Trophoblast cell (in vitro differentiated cells and primary cell): ENCODE measurements around the gene USP48.
A peak's percentile ranks its signal among the peaks of the same experiment; 100 is the strongest.

ENCODE experiments used
- DNase-seq, 2 donors: peaks; one replicate each; pipeline ENCODE4 v3.0.0-alpha.2; 2016
- H2AFZ ChIP-seq: 2 replicates; pipeline ENCODE4 v1.6.1; 2013; ENCODE audit warnings: low read length, moderate library complexity, mild to moderate bottlenecking; ENCODE audit not compliant: insufficient read depth, poor library complexity
- H2AK5ac ChIP-seq: 2 replicates; pipeline ENCODE4 v1.6.1; 2013; ENCODE audit warnings: mild to moderate bottlenecking, low read length
- H2BK120ac ChIP-seq: 2 replicates; pipeline ENCODE4 v1.6.1; 2013; ENCODE audit warnings: low read length, mild to moderate bottlenecking, moderate library complexity; ENCODE audit not compliant: insufficient read depth, poor library complexity
- H2BK12ac ChIP-seq: 2 replicates; pipeline ENCODE4 v1.6.1; 2013; ENCODE audit warnings: mild to moderate bottlenecking, low read length, moderate library complexity
- H2BK5ac ChIP-seq: 2 replicates; pipeline ENCODE4 v1.6.1; 2013; ENCODE audit warnings: low read length, low read depth, moderate library complexity, mild to moderate bottlenecking; ENCODE audit not compliant: poor library complexity
- H3K14ac ChIP-seq: 2 replicates; pipeline ENCODE4 v1.6.1; 2013; ENCODE audit warnings: mild to moderate bottlenecking, low read length
- H3K18ac ChIP-seq: 2 replicates; pipeline ENCODE4 v1.6.1; 2013; ENCODE audit warnings: mild to moderate bottlenecking, low read length
- H3K23ac ChIP-seq: 2 replicates; pipeline ENCODE4 v1.6.1; 2013; ENCODE audit warnings: low read length
- H3K27ac ChIP-seq: 2 replicates; pipeline ENCODE4 v1.5.1; 2013; ENCODE audit warnings: low read depth, mild to moderate bottlenecking, inconsistent platforms, low read length, moderate library complexity
- H3K27me3 ChIP-seq: 2 replicates; pipeline ENCODE4 v1.6.1; 2013; ENCODE audit warnings: inconsistent platforms, mild to moderate bottlenecking, low read length, moderate library complexity; ENCODE audit not compliant: insufficient read depth
- H3K36me3 ChIP-seq, 2 experiments: 1 replicate in 1 of 2; 2 replicates in 1 of 2; pipeline ENCODE4 v1.6.1; 2013; ENCODE audit warnings: low read length in 2 of 2, mild to moderate bottlenecking in 2 of 2, moderate library complexity in 1 of 2; ENCODE audit not compliant: insufficient read depth in 2 of 2, control insufficient read depth in 1 of 2
- H3K4ac ChIP-seq: 2 replicates; pipeline ENCODE4 v1.6.1; 2013; ENCODE audit warnings: low read depth, mild to moderate bottlenecking, low read length, moderate library complexity
- H3K4me1 ChIP-seq, 2 experiments: 1 replicate in 1 of 2; 2 replicates in 1 of 2; pipeline ENCODE4 v1.6.1; 2013; ENCODE audit warnings: low read length in 2 of 2, mild to moderate bottlenecking in 2 of 2, moderate library complexity in 1 of 2; ENCODE audit not compliant: insufficient read depth in 2 of 2, control insufficient read depth in 1 of 2
- H3K4me2 ChIP-seq: 2 replicates; pipeline ENCODE4 v1.6.1; 2013; ENCODE audit warnings: inconsistent platforms, mild to moderate bottlenecking, low read length, moderate library complexity
- H3K4me3 ChIP-seq: 2 replicates; pipeline ENCODE4 v1.5.1; 2013; ENCODE audit warnings: mild to moderate bottlenecking, low read depth, low read length, inconsistent platforms
- H3K79me1 ChIP-seq: one replicate; pipeline ENCODE4 v1.6.1; 2013; ENCODE audit warnings: low read length
- H3K79me2 ChIP-seq: 2 replicates; pipeline ENCODE4 v1.6.1; 2013; ENCODE audit warnings: low read length, mild to moderate bottlenecking; ENCODE audit not compliant: control insufficient read depth, insufficient read depth, poor library complexity
- H3K9ac ChIP-seq: 2 replicates; pipeline ENCODE4 v1.6.1; 2013; ENCODE audit warnings: mild to moderate bottlenecking, low read length
- H3K9me3 ChIP-seq: 2 replicates; pipeline ENCODE4 v1.6.1; 2013; ENCODE audit warnings: low read depth, mild to moderate bottlenecking, control low read depth, inconsistent platforms, low read length; ENCODE audit not compliant: insufficient read depth
- H4K12ac ChIP-seq: 2 replicates; pipeline ENCODE4 v1.6.1; 2013; ENCODE audit warnings: low read depth, mild to moderate bottlenecking, low read length, moderate library complexity
- H4K8ac ChIP-seq: 2 replicates; pipeline ENCODE4 v1.6.1; 2013; ENCODE audit warnings: low read depth, mild to moderate bottlenecking, low read length, moderate library complexity
- H4K91ac ChIP-seq: one replicate; pipeline ENCODE4 v1.6.1; 2013; ENCODE audit warnings: low read depth, mild to moderate bottlenecking, low read length, moderate library complexity
- WGBS: extraction: QIAGEN DNeasy Blood & Tissue Kit; methylation state at CpG from one replicate; pipeline ENCODE4 v1.1.7; 2013; ENCODE audit warnings: missing lambda C conversion rate; ENCODE audit not compliant: insufficient read length, insufficient coverage; ENCODE audit errors: extremely low coverage; 5-methylcytosine and 5-hydroxymethylcytosine counted together

The USP48 gene

DNA sequence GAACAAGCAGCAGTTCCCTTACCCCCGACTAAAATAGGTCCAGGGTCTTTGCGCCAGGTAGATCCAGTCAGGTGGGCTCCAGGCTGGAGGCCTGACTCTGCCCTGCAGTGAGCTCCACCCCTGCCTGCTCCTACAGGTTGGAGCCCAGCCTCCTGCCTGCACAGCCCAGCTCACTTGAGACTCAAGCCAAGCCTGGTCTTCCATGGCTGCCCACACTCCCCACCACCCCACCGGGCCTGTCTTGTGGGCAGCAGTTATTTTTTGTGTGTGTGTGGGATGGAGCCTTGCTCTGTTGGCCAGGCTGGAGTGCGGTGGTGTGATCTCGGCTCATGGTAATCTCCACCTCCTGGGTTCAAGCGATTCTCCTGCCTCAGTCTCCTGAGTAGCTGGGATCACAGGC, 142.3 kb downstream of the USP48 start:
- WGBS: no CpG with 5 or more reads among the region's 6 CpGs
- H2BK12ac ChIP-seq: no peak overlapping the region
- H4K91ac ChIP-seq: no peak overlapping the region

DNA sequence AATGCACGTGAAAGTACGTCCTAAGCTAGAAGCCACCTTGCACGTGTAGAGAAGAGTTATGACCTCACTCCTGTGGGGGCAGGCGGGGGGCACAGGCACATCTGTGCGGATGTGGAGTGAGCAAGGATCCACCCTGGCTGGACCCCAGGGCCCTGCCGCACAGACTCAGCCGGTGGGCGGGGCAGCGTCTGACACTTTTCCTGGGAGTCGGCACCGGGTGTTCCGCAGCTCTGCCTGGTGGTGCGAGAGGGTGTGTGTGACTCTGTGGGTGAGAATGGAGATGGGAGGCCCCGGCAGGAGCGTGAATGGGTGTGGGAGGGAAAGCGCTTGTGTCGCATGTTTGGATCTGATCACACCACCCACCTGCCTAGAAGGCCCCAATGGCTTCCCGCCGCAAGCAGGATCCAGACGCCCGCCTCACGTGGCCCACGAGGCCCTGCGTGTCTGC, 143.3 kb downstream of the USP48 start:
- Histone ChIP-seq H4K12ac (no peak overlapping the region), H3K4me3 (no peak overlapping the region)
- no CpG with 5 or more reads among the region's 24 CpGs for WGBS

More for the DNA sequence above, 142.3 kb downstream of the USP48 start:
- Histone ChIP-seq H2AFZ (no peak overlapping the region), H3K9me3 (peaks cover 6% of the 10 kb centered on the region), H3K4me2 (no peak overlapping the region), H3K36me3 (no peaks in the 10 kb centered on the region), H2AK5ac (no peak overlapping the region), H3K27ac (no peak overlapping the region), H4K12ac (no peak overlapping the region), H3K4ac (no peak overlapping the region), H3K79me1 (no peaks in the 10 kb centered on the region), H3K9ac (no peak overlapping the region), H3K27me3 (no peaks in the 10 kb centered on the region), H3K4me1 (peaks cover 4 to 6% of the 10 kb centered on the region in 2 experiments), H3K14ac (no peak overlapping the region), H4K8ac (no peak overlapping the region), H3K18ac (no peak overlapping the region), H2BK120ac (no peak overlapping the region), H3K23ac (no peak overlapping the region), H2BK5ac (no peak overlapping the region), H3K4me3 (peak overlapping the region; percentile 23), H3K79me2 (no peaks in the 10 kb centered on the region)
- no peak for DNase-seq

GRCh38 chr1:21638531-21639341, 144.2 kb downstream of the USP48 start:
- peaks cover 6% of the 10 kb centered on the region for H3K9me3 ChIP-seq

More for the DNA sequence above, 143.3 kb downstream of the USP48 start:
- H3K27ac ChIP-seq: no peak overlapping the region
- no peak overlapping the region for H4K91ac ChIP-seq
- H3K36me3 ChIP-seq: no peaks in the 10 kb centered on the region
- H2AK5ac ChIP-seq: no peak overlapping the region
- no peak overlapping the region for H2BK5ac ChIP-seq
- H3K4ac ChIP-seq: no peak overlapping the region
- peaks cover 4 to 6% of the 10 kb centered on the region in 2 experiments for H3K4me1 ChIP-seq
- H3K79me1 ChIP-seq: no peaks in the 10 kb centered on the region
- DNase-seq: no peak
- no peak overlapping the region for H3K14ac ChIP-seq
- H3K18ac ChIP-seq: no peak overlapping the region
- no peak overlapping the region for H3K23ac ChIP-seq
- H3K4me2 ChIP-seq: no peak overlapping the region
- H4K8ac ChIP-seq: no peak overlapping the region
- no peak overlapping the region for H3K9ac ChIP-seq
- no peak overlapping the region for H2AFZ ChIP-seq
- no peaks in the 10 kb centered on the region for H3K79me2 ChIP-seq
- peaks cover 6% of the 10 kb centered on the region for H3K9me3 ChIP-seq
- H2BK12ac ChIP-seq: no peak overlapping the region
- H2BK120ac ChIP-seq: no peak overlapping the region
- no peaks in the 10 kb centered on the region for H3K27me3 ChIP-seq

GRCh38 chr1:21637514-21637913, 145.4 kb downstream of the USP48 start:
- Histone ChIP-seq H4K91ac (no peak overlapping the region), H3K4me2 (no peak overlapping the region), H4K8ac (no peak overlapping the region), H3K36me3 (no peaks in the 10 kb centered on the region), H3K27me3 (no peaks in the 10 kb centered on the region), H3K9ac (no peak overlapping the region), H3K4me1 (peaks cover 4 to 6% of the 10 kb centered on the region in 2 experiments), H3K9me3 (peaks cover 6% of the 10 kb centered on the region), H2AK5ac (no peak overlapping the region), H3K79me2 (no peaks in the 10 kb centered on the region), H2AFZ (no peak overlapping the region), H3K14ac (no peak overlapping the region), H3K27ac (no peak overlapping the region), H3K4ac (no peak overlapping the region), H3K4me3 (no peak overlapping the region), H4K12ac (no peak overlapping the region), H3K18ac (no peak overlapping the region), H2BK5ac (no peak overlapping the region), H3K23ac (no peak overlapping the region), H3K79me1 (no peaks in the 10 kb centered on the region), H2BK12ac (no peak overlapping the region), H2BK120ac (no peak overlapping the region)
- DNase-seq: no peak
- WGBS: no CpG with 5 or more reads among the region's 6 CpGs

More at GRCh38 chr1:21638531-21639341, 144.2 kb downstream of the USP48 start:
- H3K27me3 ChIP-seq: no peaks in the 10 kb centered on the region
- peak in 1 of 2 donors; percentile 48 for DNase-seq
- H2AFZ ChIP-seq: no peak overlapping the region
- no peak overlapping the region for H4K8ac ChIP-seq
- no peak overlapping the region for H3K9ac ChIP-seq
- no peak overlapping the region for H4K91ac ChIP-seq
- no peak overlapping the region for H3K4me3 ChIP-seq
- no peak overlapping the region for H3K27ac ChIP-seq
- H3K79me1 ChIP-seq: no peaks in the 10 kb centered on the region
- no peak overlapping the region for H2BK5ac ChIP-seq
- no peak overlapping the region for H3K14ac ChIP-seq
- no peaks in the 10 kb centered on the region for H3K36me3 ChIP-seq
- no peak overlapping the region for H2BK120ac ChIP-seq
- H3K4me1 ChIP-seq: peaks cover 4 to 6% of the 10 kb centered on the region in 2 experiments
- H3K23ac ChIP-seq: no peak overlapping the region
- H3K4ac ChIP-seq: no peak overlapping the region
- WGBS: no CpG with 5 or more reads among the region's 10 CpGs
- H3K18ac ChIP-seq: no peak overlapping the region
- no peak overlapping the region for H4K12ac ChIP-seq
- H2AK5ac ChIP-seq: no peak overlapping the region
- H3K79me2 ChIP-seq: no peaks in the 10 kb centered on the region
- H2BK12ac ChIP-seq: no peak overlapping the region
- no peak overlapping the region for H3K4me2 ChIP-seq
